Natural killer cell (primary cell): ENCODE data around the gene SNX5. TPM values are rescaled to one million over a fixed set of nuclear protein-coding genes. Genes with fewer than 3 reads are reported as not detected.

Experiments used
- ATAC-seq, 3 donors: fragments of 150-1000 bp in 2 of 3; fragments of 200-7000 bp in 1 of 3; cut with Tn5 transposase; 1 replicate in 1 of 3; 2 replicates in 2 of 3; pipeline ENCODE4 v1.10.0; 2021; ENCODE audit warnings: mild to moderate bottlenecking in 2 of 3, moderate library complexity in 2 of 3
- DNase-seq, 2 donors: peaks; one replicate each; pipeline versions ENCODE4 v3.0.0 to v3.0.0-alpha.2; 2013 to 2021; ENCODE audit warnings: mixed read lengths in 1 of 2
- H3K27ac ChIP-seq: one replicate; pipeline ENCODE4 v1.5.1; 2013; ENCODE audit warnings: mild to moderate bottlenecking, low read length
- H3K27me3 ChIP-seq: one replicate; pipeline ENCODE4 v1.6.1; 2013; ENCODE audit warnings: low read length; ENCODE audit not compliant: control insufficient read depth, insufficient read depth
- H3K36me3 ChIP-seq: one replicate; pipeline ENCODE4 v1.6.1; 2013; ENCODE audit warnings: low read length; ENCODE audit not compliant: control insufficient read depth, insufficient read depth
- H3K4me1 ChIP-seq: one replicate; pipeline ENCODE4 v1.6.1; 2013; ENCODE audit warnings: low read length; ENCODE audit not compliant: control insufficient read depth, insufficient read depth
- H3K4me3 ChIP-seq: one replicate; pipeline ENCODE4 v1.5.1; 2013; ENCODE audit warnings: low read length
- H3K9me3 ChIP-seq: one replicate; pipeline ENCODE4 v1.6.1; 2013; ENCODE audit warnings: low read length; ENCODE audit not compliant: control insufficient read depth, insufficient read depth
- H3K27ac Mint-ChIP-seq, 2 donors: one replicate each; pipeline ENCODE4 v1.8.0; 2022; ENCODE audit warnings: mild to moderate bottlenecking in 2 of 2, mixed read lengths in 2 of 2, moderate library complexity in 1 of 2
- H3K27me3 Mint-ChIP-seq, 2 donors: one replicate each; pipeline ENCODE4 v1.8.0; 2022; ENCODE audit warnings: low read depth in 2 of 2, mixed read lengths in 2 of 2
- H3K36me3 Mint-ChIP-seq: one replicate; pipeline ENCODE4 v1.8.0; 2022; ENCODE audit warnings: mixed read lengths
- H3K4me1 Mint-ChIP-seq, 2 donors: one replicate each; pipeline ENCODE4 v1.8.0; 2022; ENCODE audit warnings: mixed read lengths in 2 of 2
- H3K4me3 Mint-ChIP-seq: one replicate; pipeline ENCODE4 v1.8.0; 2022; ENCODE audit warnings: mild to moderate bottlenecking, moderate library complexity, mixed read lengths
- H3K9me3 Mint-ChIP-seq, 2 donors: one replicate each; pipeline ENCODE4 v1.8.0; 2022; ENCODE audit warnings: mixed read lengths in 2 of 2
- CTCF ChIP-seq: fragments of 200-600 bp; IDR thresholded peaks from one replicate; pipeline ENCODE4 v1.8.0; 2022; ENCODE audit warnings: antibody characterized with exemption
- WGBS: methylation state at CpG from one replicate; pipeline ENCODE4 v1.1.7; 2013; ENCODE audit warnings: missing lambda C conversion rate; ENCODE audit not compliant: insufficient coverage; 5-methylcytosine and 5-hydroxymethylcytosine counted together
- intact Hi-C: fragments of 100-400 bp; cut with micrococcal nuclease; formaldehyde crosslinking; loops from one replicate; pipeline ENCODE4 v1.14.2; 2022
- total RNA-seq, 4 donors: library from RNA; stranded (reverse); fragments of 120-200 nt in 1 of 4; gene quantifications; one replicate each; pipeline versions ENCODE4 v1.2.3 to v1.2.4, GENCODE V29; 2013 to 2022

SNX5 gene
- total RNA-seq, 3 donors from 2014 or later (not counting 1 experiment from before 2014, with no cell fraction given): 62.3 to 85.4 (median 72.1) TPM

GRCh38 chr20:17971300-17972013 lies 2.9 kb upstream of the SNX5 start:
- 61% methylated on average over 7 of the region's 7 CpGs for WGBS
- Histone ChIP-seq H3K27me3 (no peaks in the 10 kb centered on the region), H3K27ac (peak overlapping the region; percentile 99), H3K4me3 (no peak overlapping the region), H3K9me3 (no peaks in the 10 kb centered on the region), H3K4me1 (peaks cover 19% of the 10 kb centered on the region), H3K36me3 (peaks cover 9% of the 10 kb centered on the region)
- Mint-ChIP-seq H3K4me3 (peak overlapping the region; percentile 98), H3K27ac (peak overlapping the region; percentile 95 to 98), H3K27me3 (no peaks in the 10 kb centered on the region), H3K4me1 (peaks cover 54 to 63% of the 10 kb centered on the region in 2 donors), H3K9me3 (no peaks in the 10 kb centered on the region), H3K36me3 (no peaks in the 10 kb centered on the region)
- DNase-seq: no peak
- intact Hi-C loops: no loop called here
- no peak for ATAC-seq
- no peak for TF ChIP-seq CTCF

GRCh38 chr20:17969884-17970409 lies 1.4 kb upstream of the SNX5 start:
- DNase-seq: peak; percentile 25 to 62
- no peaks in the 10 kb centered on the region for H3K9me3 ChIP-seq
- Mint-ChIP-seq H3K36me3 (no peaks in the 10 kb centered on the region), H3K27me3 (no peaks in the 10 kb centered on the region), H3K9me3 (no peaks in the 10 kb centered on the region), H3K4me3 (peak overlapping the region; percentile 98), H3K4me1 (peaks cover 69 to 78% of the 10 kb centered on the region in 2 donors), H3K27ac (peak overlapping the region; percentile 95 to 98)
- peak overlapping the region; percentile 88 for H3K4me3 ChIP-seq
- no peak for TF ChIP-seq CTCF
- peak overlapping the region; percentile 99 for H3K27ac ChIP-seq
- no peaks in the 10 kb centered on the region for H3K27me3 ChIP-seq
- intact Hi-C loops: loop anchor here (2.0 to 10.0 kb wide), 7 partner anchors 31 to 1235 kb away; partner anchors contain the start of genes KAT14, PET117, RRBP1 and SEC23B
- WGBS: 0% methylated on average over 8 of the region's 9 CpGs
- no peaks in the 10 kb centered on the region for H3K36me3 ChIP-seq
- peaks cover 30% of the 10 kb centered on the region for H3K4me1 ChIP-seq
- no peak for ATAC-seq

- Histone ChIP-seq H3K27me3 (no peaks in the 10 kb centered on the region), H3K36me3 (no peaks in the 10 kb centered on the region), H3K9me3 (no peaks in the 10 kb centered on the region), H3K27ac (peak overlapping the region; percentile 99), H3K4me3 (peak overlapping the region; percentile 88), H3K4me1 (peaks cover 34% of the 10 kb centered on the region)
- no peaks in the 10 kb centered on the region for H3K27me3 Mint-ChIP-seq
- ATAC-seq (peak; percentile 3 to 30 (median 3)), DNase-seq (peak in 1 of 2 donors; percentile 73)
- H3K4me3 Mint-ChIP-seq: peak overlapping the region; percentile 98
- H3K4me1 Mint-ChIP-seq: peaks cover 75 to 83% of the 10 kb centered on the region in 2 donors
- H3K27ac Mint-ChIP-seq: peak overlapping the region; percentile 95 to 98
- intact Hi-C loops: loop anchor here (2.0 to 10.0 kb wide), 7 partner anchors 31 to 1235 kb away; partner anchors contain the start of genes KAT14, PET117, RRBP1 and SEC23B
- H3K9me3 Mint-ChIP-seq: no peaks in the 10 kb centered on the region
- H3K36me3 Mint-ChIP-seq: no peaks in the 10 kb centered on the region
- TF ChIP-seq CTCF: no peak
- WGBS: under 1% methylated on average over 25 of the region's 28 CpGs
Measured at GRCh38 chr20:17969278-17969883, 787 bp upstream of the SNX5 start.
